Endothelial cell of umbilical vein (primary cell): ENCODE results near the gene FARP1. TPM values are rescaled to one million over a fixed set of nuclear protein-coding genes. Genes with fewer than 3 reads are reported as not detected.

Experiments
- BruUV-seq: library from RNA; stranded (reverse); fragments of 400-500 nt; replicated peaks from 2 replicates; lab custom pipeline; 2021; lab: Mats Ljungman, UMichigan
- CTCF ChIA-PET: fragments of 300-600, 350-600 bp; sonication (Branson Sonifier 250); formaldehyde crosslinking; loops from one replicate; lab custom pipeline; 2021; ENCODE audit warnings: antibody characterized with exemption, inconsistent platforms; lab: Charles Lee
- POLR2A ChIA-PET: fragments of 300-600, 350-600 bp; sonication (Branson Sonifier 250); formaldehyde crosslinking; loops from one replicate; lab custom pipeline; 2021; ENCODE audit warnings: antibody characterized with exemption, inconsistent platforms; lab: Charles Lee
- DNase-seq: peaks from one replicate; pipeline ENCODE4 v3.0.0-alpha.2; 2011; ENCODE audit warnings: low read depth, low spot score
- FAIRE-seq: peaks from 2 replicates; lab custom pipeline; 2011; peaks lifted over from hg19 to GRCh38; lab: Jason Lieb, UNC
- H2AFZ ChIP-seq: 2 replicates; pipeline ENCODE4 v1.6.0; 2012; ENCODE audit warnings: low read depth, low read length, control low read depth, inconsistent platforms
- H3K27ac ChIP-seq: 2 replicates; pipeline ENCODE4 v1.5.1; 2011; ENCODE audit warnings: low read depth, mild to moderate bottlenecking, control low read depth, low read length, moderate library complexity; ENCODE audit not compliant: insufficient read depth
- H3K27me3 ChIP-seq, 2 experiments: 2 replicates each; pipeline versions ENCODE4 v1.6.0 to v1.6.1; 2011; ENCODE audit warnings: low read length in 2 of 2, mixed read lengths in 1 of 2; ENCODE audit not compliant: control insufficient read depth in 2 of 2, insufficient read depth in 2 of 2
- H3K36me3 ChIP-seq, 2 experiments: 2 replicates in 1 of 2; 3 replicates in 1 of 2; pipeline ENCODE4 v1.5.1; 2011; ENCODE audit warnings: low read length in 2 of 2, mild to moderate bottlenecking in 1 of 2, moderate library complexity in 1 of 2; ENCODE audit not compliant: control insufficient read depth in 2 of 2, insufficient read depth in 2 of 2; ENCODE audit errors: extremely low read depth in 1 of 2
- H3K4me1 ChIP-seq: 3 replicates; pipeline ENCODE4 v1.5.1; 2011; ENCODE audit warnings: mild to moderate bottlenecking, low read length; ENCODE audit not compliant: control insufficient read depth, insufficient read depth; ENCODE audit errors: extremely low read depth
- H3K4me2 ChIP-seq: 2 replicates; pipeline ENCODE4 v1.6.1; 2011; ENCODE audit warnings: low read length, control low read depth, mixed read lengths; ENCODE audit not compliant: insufficient read depth
- H3K4me3 ChIP-seq, 3 experiments: fragments of 200-600 bp in 1 of 3; sonication (generic), shearing (Covaris generic) in 1 of 3; replicated peaks in 1 of 3; 2 replicates each; pipeline ENCODE4 v1.5.1; 2011 to 2016; ENCODE audit warnings: control low read depth in 3 of 3, low read length in 3 of 3, mild to moderate bottlenecking in 2 of 3, inconsistent platforms in 1 of 3, low read depth in 1 of 3, moderate library complexity in 1 of 3; ENCODE audit not compliant: insufficient read depth in 1 of 3
- H3K79me2 ChIP-seq: 2 replicates; pipeline ENCODE4 v1.6.0; 2012; ENCODE audit warnings: low read length, inconsistent platforms; ENCODE audit not compliant: control insufficient read depth, insufficient read depth
- H3K9ac ChIP-seq: replicated peaks from 2 replicates; pipeline ENCODE3; 2011; ENCODE audit warnings: low read length, control low read depth; ENCODE audit not compliant: insufficient read depth; ENCODE audit errors: extremely low read depth
- H3K9me1 ChIP-seq: replicated peaks from 3 replicates; pipeline ENCODE4 v1.6.0; 2011; ENCODE audit warnings: mild to moderate bottlenecking, low read length; ENCODE audit not compliant: control insufficient read depth, insufficient read depth; ENCODE audit errors: extremely low read depth
- H3K9me3 ChIP-seq: replicated peaks from 2 replicates; pipeline ENCODE4 v1.5.1; 2012; ENCODE audit warnings: low read length, inconsistent platforms; ENCODE audit not compliant: control insufficient read depth, insufficient read depth
- H4K20me1 ChIP-seq: replicated peaks from 2 replicates; pipeline ENCODE3; 2011; ENCODE audit warnings: mild to moderate bottlenecking, low read length; ENCODE audit not compliant: control insufficient read depth, insufficient read depth; ENCODE audit errors: extremely low read depth
- GATA2 ChIP-seq: IDR thresholded peaks from 2 replicates; pipeline ENCODE4 v1.7.0; 2011; ENCODE audit warnings: low read depth, mild to moderate bottlenecking, moderate library complexity, mixed read lengths, low read length; ENCODE audit not compliant: insufficient read length, insufficient read depth
- MYC ChIP-seq: IDR thresholded peaks from one replicate; pipeline ENCODE4 v1.6.1; 2011; ENCODE audit warnings: mild to moderate bottlenecking, low read depth, low read length
- dilution Hi-C: fragments of 300-500 bp; cut with MboI; formaldehyde crosslinking; loops from one replicate; pipeline ENCODE4 v1.15.0; 2019; ENCODE audit warnings: low sequenced_read_pairs; ENCODE audit not compliant: extremely low pct_ligation_motif_present
- intact Hi-C: fragments of 100-400 bp; cut with micrococcal nuclease; formaldehyde crosslinking; loops from one replicate; pipeline ENCODE4 v1.10.0; 2022
- polyA plus RNA-seq, 4 experiments: library from polyadenylated mRNA; depleted of rRNA in 3 of 4; stranded (reverse) in 3 of 4; unstranded in 1 of 4; fragments of >200 nt; gene quantifications; 2 replicates each; pipeline versions ENCODE4 v1.2.1 to v1.2.3, GENCODE V29; 2011 to 2012; ENCODE audit warnings: missing spikeins in 1 of 4
- total RNA-seq: library from RNA; stranded (reverse); gene quantifications from 2 replicates; pipeline ENCODE4 v1.2.3, GENCODE V29; 2021

FARP1 gene
- total and polyA plus RNA-seq, 2 donors (not counting 3 experiments of a cell fraction or from before 2014, with no cell fraction given), result 19.0 to 77.7 TPM

- TF ChIP-seq MYC, result no peak
- no peak overlapping the region for H3K4me2 ChIP-seq
Measured at GRCh38 chr13:98280176-98280510, 137.2 kb downstream of the FARP1 start.

GRCh38 chr13:98284679-98285078 is 141.8 kb downstream of the FARP1 start:
- Histone ChIP-seq H3K79me2 (peaks cover 2% of the 10 kb centered on the region), H3K4me3 (no peak overlapping the region), H3K27me3 (no peaks in the 10 kb centered on the region), H3K4me2 (no peak overlapping the region), H3K4me1 (no peaks in the 10 kb centered on the region), H3K27ac (no peak overlapping the region), H3K9me1 (no peaks in the 10 kb centered on the region), H4K20me1 (no peaks in the 10 kb centered on the region), H3K9ac (no peak overlapping the region), H2AFZ (no peak overlapping the region), H3K9me3 (no peaks in the 10 kb centered on the region), H3K36me3 (no peaks in the 10 kb centered on the region)
- DNase-seq (no peak), FAIRE-seq (no peak)
- no peak for TF ChIP-seq GATA2
- ChIA-PET POLR2A (no interaction called here), CTCF (interaction anchor here (0.9 kb wide), 1 partner anchor 429 kb away, joined by 3 read pairs; no protein-coding TSS in a partner anchor)
- dilution Hi-C loops, result no loop called here
- intact Hi-C loops, result no loop called here
- BruUV-seq, result no TSS peak

More at GRCh38 chr13:98280176-98280510, 137.2 kb downstream of the FARP1 start:
- intact Hi-C loops (no loop called here), dilution Hi-C loops (no loop called here)
- Histone ChIP-seq H3K79me2 (no peaks in the 10 kb centered on the region), H3K4me1 (no peaks in the 10 kb centered on the region), H3K27me3 (no peaks in the 10 kb centered on the region), H3K4me3 (no peak overlapping the region), H3K9me1 (no peaks in the 10 kb centered on the region), H2AFZ (no peak overlapping the region), H3K9ac (no peak overlapping the region), H3K36me3 (no peaks in the 10 kb centered on the region), H3K9me3 (no peaks in the 10 kb centered on the region), H4K20me1 (no peaks in the 10 kb centered on the region), H3K27ac (no peak overlapping the region)
- DNase-seq (no peak), FAIRE-seq (no peak)
- BruUV-seq, result no TSS peak
- ChIA-PET CTCF (no interaction called here), POLR2A (no interaction called here)
